ENCODE measurements around the gene PPP1R14B.
A peak's percentile ranks its signal among the peaks of the same experiment; 100 is the strongest.

PPP1R14B gene

DNA sequence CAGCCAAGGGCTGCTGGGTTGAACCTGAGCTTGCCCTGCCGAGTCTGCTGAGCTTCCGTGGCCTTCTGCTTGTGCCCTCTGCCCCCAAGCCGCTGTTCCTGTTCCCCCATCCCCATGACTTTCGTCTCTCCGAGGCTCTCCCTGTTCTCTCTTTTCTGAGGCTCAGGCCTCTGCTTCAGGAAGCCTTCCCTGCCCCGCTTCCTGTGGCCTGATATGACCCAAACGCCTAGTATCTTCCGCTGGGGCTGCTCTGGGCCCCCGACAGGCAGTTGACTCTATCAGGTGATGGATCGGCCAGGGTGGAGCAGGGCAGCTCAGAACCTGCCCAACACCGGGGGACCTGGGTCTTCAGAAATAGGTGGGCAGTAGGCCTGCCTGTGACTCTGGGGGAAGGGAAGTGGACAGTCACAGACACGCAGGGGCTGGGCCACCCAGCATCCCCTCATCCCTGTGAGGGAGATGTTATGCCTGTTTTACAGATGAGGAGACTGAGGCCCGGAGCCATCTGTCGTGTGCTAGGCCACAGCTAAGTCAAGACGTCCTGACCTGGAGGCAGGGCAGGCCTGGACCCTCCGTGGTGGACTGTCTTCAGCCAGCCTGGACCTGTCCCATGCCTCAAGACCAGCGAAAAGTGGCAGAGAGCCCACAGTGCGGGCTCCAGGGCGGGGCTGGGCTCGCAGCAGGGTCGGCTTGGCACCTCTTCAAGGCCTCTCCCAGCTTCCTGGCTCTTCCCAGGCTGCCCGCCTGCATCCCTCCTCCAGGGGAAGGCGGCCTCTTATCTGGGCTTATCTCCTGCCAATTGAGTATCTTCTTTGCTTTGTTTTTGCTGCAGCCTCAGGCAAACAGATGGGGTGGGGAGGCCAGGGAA is 21.5 kb upstream of the PPP1R14B start:
- TF ChIP-seq EP300 (IDR thresholded peaks at IDR 0.05; ENCODE audit: borderline replicate concordance) (no peak), YY1 (IDR thresholded peaks at IDR 0.05; ENCODE audit: low read depth) (no peak), RAD21 (IDR thresholded peaks at IDR 0.05; ENCODE audit: low read depth) (no peak), CEBPB (IDR thresholded peaks at IDR 0.05) (no peak), FOXM1 (IDR thresholded peaks at IDR 0.05; ENCODE audit: borderline replicate concordance, low read depth) (no peak), TAF1 (IDR thresholded peaks at IDR 0.05; ENCODE audit: low read depth) (no peak), NFIC (IDR thresholded peaks at IDR 0.05) (no peak)
- TF ChIP-seq, protein P1, sequence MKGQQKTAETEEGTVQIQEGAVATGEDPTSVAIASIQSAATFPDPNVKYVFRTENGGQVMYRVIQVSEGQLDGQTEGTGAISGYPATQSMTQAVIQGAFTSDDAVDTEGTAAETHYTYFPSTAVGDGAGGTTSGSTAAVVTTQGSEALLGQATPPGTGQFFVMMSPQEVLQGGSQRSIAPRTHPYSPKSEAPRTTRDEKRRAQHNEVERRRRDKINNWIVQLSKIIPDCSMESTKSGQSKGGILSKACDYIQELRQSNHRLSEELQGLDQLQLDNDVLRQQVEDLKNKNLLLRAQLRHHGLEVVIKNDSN (IDR thresholded peaks at IDR 0.05) = no peak

DNA sequence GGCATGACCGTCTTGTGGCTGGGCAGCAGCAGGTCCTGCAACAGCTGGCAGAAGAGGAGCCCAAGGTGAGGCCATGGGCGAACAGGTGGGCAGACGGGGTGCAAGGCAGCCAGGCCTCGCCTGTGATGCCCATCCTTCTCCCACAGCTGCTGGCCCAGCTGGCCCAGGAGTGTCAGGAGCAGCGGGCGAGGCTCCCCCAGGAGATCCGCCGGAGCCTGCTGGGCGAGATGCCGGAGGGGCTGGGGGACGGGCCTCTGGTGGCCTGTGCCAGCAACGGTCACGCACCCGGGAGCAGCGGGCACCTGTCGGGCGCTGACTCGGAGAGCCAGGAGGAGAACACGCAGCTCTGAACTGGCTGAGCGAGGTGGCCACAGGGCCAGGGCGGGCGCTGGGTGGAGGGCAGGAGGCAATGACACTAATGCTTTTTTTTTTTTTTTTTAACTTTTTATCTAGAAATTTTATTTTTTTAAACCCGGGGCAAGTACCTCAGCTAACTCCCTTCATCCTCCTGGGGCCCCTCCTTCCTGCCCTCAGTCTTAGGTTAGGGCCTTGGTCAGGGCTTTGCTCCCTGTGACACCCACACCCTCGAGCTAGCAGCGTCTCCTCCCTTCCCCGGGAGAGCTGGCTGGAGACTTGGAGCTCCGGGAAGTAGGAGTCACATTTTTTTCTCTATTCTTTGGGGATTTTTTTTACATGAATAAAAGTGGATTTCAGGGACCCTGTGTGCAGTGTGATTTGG is 20.6 kb upstream of the PPP1R14B start:
- TF ChIP-seq TEAD4 (IDR thresholded peaks at IDR 0.05) = no peak
- TF ChIP-seq, protein P2, sequence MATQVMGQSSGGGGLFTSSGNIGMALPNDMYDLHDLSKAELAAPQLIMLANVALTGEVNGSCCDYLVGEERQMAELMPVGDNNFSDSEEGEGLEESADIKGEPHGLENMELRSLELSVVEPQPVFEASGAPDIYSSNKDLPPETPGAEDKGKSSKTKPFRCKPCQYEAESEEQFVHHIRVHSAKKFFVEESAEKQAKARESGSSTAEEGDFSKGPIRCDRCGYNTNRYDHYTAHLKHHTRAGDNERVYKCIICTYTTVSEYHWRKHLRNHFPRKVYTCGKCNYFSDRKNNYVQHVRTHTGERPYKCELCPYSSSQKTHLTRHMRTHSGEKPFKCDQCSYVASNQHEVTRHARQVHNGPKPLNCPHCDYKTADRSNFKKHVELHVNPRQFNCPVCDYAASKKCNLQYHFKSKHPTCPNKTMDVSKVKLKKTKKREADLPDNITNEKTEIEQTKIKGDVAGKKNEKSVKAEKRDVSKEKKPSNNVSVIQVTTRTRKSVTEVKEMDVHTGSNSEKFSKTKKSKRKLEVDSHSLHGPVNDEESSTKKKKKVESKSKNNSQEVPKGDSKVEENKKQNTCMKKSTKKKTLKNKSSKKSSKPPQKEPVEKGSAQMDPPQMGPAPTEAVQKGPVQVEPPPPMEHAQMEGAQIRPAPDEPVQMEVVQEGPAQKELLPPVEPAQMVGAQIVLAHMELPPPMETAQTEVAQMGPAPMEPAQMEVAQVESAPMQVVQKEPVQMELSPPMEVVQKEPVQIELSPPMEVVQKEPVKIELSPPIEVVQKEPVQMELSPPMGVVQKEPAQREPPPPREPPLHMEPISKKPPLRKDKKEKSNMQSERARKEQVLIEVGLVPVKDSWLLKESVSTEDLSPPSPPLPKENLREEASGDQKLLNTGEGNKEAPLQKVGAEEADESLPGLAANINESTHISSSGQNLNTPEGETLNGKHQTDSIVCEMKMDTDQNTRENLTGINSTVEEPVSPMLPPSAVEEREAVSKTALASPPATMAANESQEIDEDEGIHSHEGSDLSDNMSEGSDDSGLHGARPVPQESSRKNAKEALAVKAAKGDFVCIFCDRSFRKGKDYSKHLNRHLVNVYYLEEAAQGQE (IDR thresholded peaks at IDR 0.05; ENCODE audit: low read depth) = no peak
- TF ChIP-seq TAF1 (IDR thresholded peaks at IDR 0.05; ENCODE audit: low read depth) = no peak
- TF ChIP-seq, protein P1 (IDR thresholded peaks at IDR 0.05) = no peak
- TF ChIP-seq YY1 (IDR thresholded peaks at IDR 0.05; ENCODE audit: low read depth) = no peak
- TF ChIP-seq, protein P3, sequence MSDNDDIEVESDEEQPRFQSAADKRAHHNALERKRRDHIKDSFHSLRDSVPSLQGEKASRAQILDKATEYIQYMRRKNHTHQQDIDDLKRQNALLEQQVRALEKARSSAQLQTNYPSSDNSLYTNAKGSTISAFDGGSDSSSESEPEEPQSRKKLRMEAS (IDR thresholded peaks at IDR 0.05) = no peak
- TF ChIP-seq ZBTB7A (IDR thresholded peaks at IDR 0.05; ENCODE audit: low read depth) = no peak
- no peak for TF ChIP-seq RAD21 (IDR thresholded peaks at IDR 0.05; ENCODE audit: low read depth)
- TF ChIP-seq NFIC (IDR thresholded peaks at IDR 0.05) = peak; percentile 46; the same call in 1 of the 2 replicates
- TF ChIP-seq CREB1 (IDR thresholded peaks at IDR 0.05; ENCODE audit: low read depth) = no peak
- TF ChIP-seq EGR1 (IDR thresholded peaks at IDR 0.05) = no peak
- no peak for TF ChIP-seq FOXM1 (IDR thresholded peaks at IDR 0.05; ENCODE audit: borderline replicate concordance, low read depth)
- TF ChIP-seq TCF12 (IDR thresholded peaks at IDR 0.05; ENCODE audit: low read depth) = peak; percentile 39; the same call in 1 of the 2 replicates
- no peak for TF ChIP-seq EP300 (IDR thresholded peaks at IDR 0.05; ENCODE audit: borderline replicate concordance)
- TF ChIP-seq CEBPB (IDR thresholded peaks at IDR 0.05) = no peak

DNA sequence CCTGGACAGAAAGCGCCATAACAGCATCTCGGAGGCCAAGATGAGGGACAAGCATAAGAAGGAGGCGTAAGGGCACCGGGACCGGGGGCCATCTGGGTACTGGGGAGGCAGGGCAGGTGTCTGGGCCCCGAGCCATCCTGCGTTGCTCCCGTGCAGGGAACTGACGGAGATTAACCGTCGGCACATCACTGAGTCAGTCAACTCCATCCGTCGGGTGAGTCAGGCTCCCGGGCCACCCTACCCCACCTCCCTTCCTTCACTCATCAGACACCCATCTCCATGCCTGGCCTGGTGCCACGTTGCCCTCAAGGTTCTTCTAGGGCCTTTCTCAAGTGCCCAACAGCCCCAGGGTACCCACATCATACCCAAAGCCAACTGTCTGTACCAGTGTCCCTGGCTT is 19.6 kb upstream of the PPP1R14B start:
- TF ChIP-seq EP300 (IDR thresholded peaks at IDR 0.05; ENCODE audit: borderline replicate concordance) = no peak
- no peak for TF ChIP-seq TEAD4 (IDR thresholded peaks at IDR 0.05)
- TF ChIP-seq RAD21 (IDR thresholded peaks at IDR 0.05; ENCODE audit: low read depth) = no peak
- no peak for TF ChIP-seq NFIC (IDR thresholded peaks at IDR 0.05)
- TF ChIP-seq, protein P3 (IDR thresholded peaks at IDR 0.05) = no peak
- TF ChIP-seq CREB1 (IDR thresholded peaks at IDR 0.05; ENCODE audit: low read depth) = no peak
- TF ChIP-seq EGR1 (IDR thresholded peaks at IDR 0.05) = no peak
- no peak for TF ChIP-seq YY1 (IDR thresholded peaks at IDR 0.05; ENCODE audit: low read depth)
- TF ChIP-seq, protein P1 (IDR thresholded peaks at IDR 0.05) = no peak

DNA sequence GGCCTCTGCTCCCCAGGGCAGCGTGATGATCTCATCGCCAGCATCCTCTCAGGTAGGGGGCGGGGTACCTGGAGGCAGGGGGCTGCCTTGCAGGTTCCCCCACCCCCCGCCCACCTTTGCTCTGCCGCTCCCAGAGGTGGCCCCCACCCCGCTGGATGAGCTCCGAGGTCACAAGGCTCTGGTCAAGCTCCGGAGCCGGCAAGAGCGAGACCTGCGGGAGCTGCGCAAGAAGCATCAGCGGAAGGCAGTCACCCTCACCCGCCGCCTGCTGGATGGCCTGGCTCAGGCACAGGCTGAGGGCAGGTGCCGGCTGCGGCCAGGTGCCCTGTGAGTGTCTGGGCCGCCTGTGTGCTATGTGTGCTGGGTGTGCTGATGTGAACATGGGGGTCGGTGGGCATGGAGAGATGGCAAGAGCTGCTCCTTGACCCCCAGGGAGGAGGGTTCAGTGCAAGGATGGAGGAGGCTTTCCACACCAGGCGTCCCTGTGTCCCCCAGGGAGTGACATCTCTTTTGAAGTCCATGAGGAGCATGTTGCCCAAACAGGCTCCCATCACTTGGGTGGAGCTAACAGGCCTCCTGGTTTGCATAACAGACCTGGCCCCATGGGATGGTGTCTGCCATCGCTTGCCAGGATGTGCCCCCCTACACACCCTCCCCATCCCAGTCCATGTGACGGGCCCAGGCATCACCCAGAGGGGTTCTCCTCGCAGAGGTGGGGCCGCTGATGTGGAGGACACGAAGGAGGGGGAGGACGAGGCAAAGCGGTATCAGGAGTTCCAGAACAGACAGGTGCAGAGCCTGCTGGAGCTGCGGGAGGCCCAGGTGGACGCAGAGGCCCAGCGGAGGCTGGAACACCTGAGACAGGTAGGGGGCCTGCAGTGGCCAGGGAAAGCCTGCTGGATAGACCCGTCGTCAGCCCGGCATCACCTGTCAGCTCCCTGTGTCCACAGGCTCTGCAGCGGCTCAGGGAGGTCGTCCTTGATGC is 18.7 kb upstream of the PPP1R14B start:
- TF ChIP-seq TAF1 (IDR thresholded peaks at IDR 0.05; ENCODE audit: low read depth) (no peak), TCF12 (IDR thresholded peaks at IDR 0.05; ENCODE audit: low read depth) (no peak), EP300 (IDR thresholded peaks at IDR 0.05; ENCODE audit: borderline replicate concordance) (no peak), CREB1 (IDR thresholded peaks at IDR 0.05; ENCODE audit: low read depth) (no peak), NFIC (IDR thresholded peaks at IDR 0.05) (no peak), ZBTB7A (IDR thresholded peaks at IDR 0.05; ENCODE audit: low read depth) (no peak)
- TF ChIP-seq, protein P1 (IDR thresholded peaks at IDR 0.05) = no peak

DNA sequence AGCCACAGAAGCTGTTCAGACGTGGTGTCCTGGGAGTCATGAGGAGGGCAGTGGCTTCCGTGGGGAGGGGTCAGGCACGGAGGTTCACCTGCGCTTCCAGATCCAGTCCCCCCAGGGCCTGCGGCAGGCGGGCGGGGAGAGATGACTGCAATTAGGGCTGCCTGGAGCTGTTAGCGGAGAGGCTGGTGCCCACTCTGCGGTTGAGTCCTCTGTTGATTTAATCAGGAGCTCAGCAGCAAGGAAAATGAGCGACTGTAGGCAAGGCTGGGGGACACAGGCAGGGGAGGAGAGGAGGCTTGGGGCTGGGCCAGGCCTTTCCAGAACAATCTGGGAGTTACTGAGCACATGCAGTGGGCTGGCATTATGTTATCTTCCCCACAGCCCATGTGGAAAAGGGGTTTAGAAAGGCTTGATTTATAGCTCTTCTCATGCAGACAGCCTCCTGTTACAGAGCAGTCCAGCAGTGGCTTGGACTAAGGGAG is 17.7 kb upstream of the PPP1R14B start:
- TF ChIP-seq, protein P3 (IDR thresholded peaks at IDR 0.05) = no peak
- TF ChIP-seq CEBPB (IDR thresholded peaks at IDR 0.05) (no peak), TAF1 (IDR thresholded peaks at IDR 0.05; ENCODE audit: low read depth) (no peak), ZBTB7A (IDR thresholded peaks at IDR 0.05; ENCODE audit: low read depth) (no peak), TCF12 (IDR thresholded peaks at IDR 0.05; ENCODE audit: low read depth) (no peak), CREB1 (IDR thresholded peaks at IDR 0.05; ENCODE audit: low read depth) (no peak), EP300 (IDR thresholded peaks at IDR 0.05; ENCODE audit: borderline replicate concordance) (no peak), NFIC (IDR thresholded peaks at IDR 0.05) (no peak), TEAD4 (IDR thresholded peaks at IDR 0.05) (no peak), RAD21 (IDR thresholded peaks at IDR 0.05; ENCODE audit: low read depth) (no peak), EGR1 (IDR thresholded peaks at IDR 0.05) (no peak), YY1 (IDR thresholded peaks at IDR 0.05; ENCODE audit: low read depth) (no peak), FOXM1 (IDR thresholded peaks at IDR 0.05; ENCODE audit: borderline replicate concordance, low read depth) (no peak)
- TF ChIP-seq, protein P1 (IDR thresholded peaks at IDR 0.05) = no peak
- TF ChIP-seq, protein P2 (IDR thresholded peaks at IDR 0.05; ENCODE audit: low read depth) = no peak

Data from Ishikawa (cell line).